MG63 (cell line): ENCODE data around the gene ADCY9. TPM values are rescaled to one million over a fixed set of nuclear protein-coding genes. Genes with fewer than 3 reads are reported as not detected.

ENCODE experiments used
- DNase-seq: peaks from one replicate; pipeline ENCODE4 v3.0.0-alpha.2; 2020
- H3K27me3 ChIP-seq: fragments of 250-450 bp; sonication (Bioruptor Pico); 2 replicates; pipeline ENCODE4 v1.5.1; 2020; ENCODE audit warnings: mild to moderate bottlenecking, moderate library complexity
- H3K36me3 ChIP-seq: fragments of 250-450 bp; sonication (Bioruptor Pico); 2 replicates; pipeline ENCODE4 v1.5.1; 2020; ENCODE audit warnings: mild to moderate bottlenecking, moderate library complexity
- H3K4me3 ChIP-seq: fragments of 250-450 bp; sonication (Bioruptor Pico); 2 replicates; pipeline ENCODE4 v1.5.1; 2020; ENCODE audit warnings: mild to moderate bottlenecking, moderate library complexity
- H3K9me3 ChIP-seq: fragments of 250-450 bp; sonication (Bioruptor Pico); 2 replicates; pipeline ENCODE4 v1.5.1; 2020; ENCODE audit warnings: mild to moderate bottlenecking, moderate library complexity
- total RNA-seq: library from RNA; depleted of rRNA; stranded (reverse); fragments of >200 nt; shearing (Covaris generic); gene quantifications from 2 replicates; pipeline ENCODE4 v1.2.3, GENCODE V29; 2014; ENCODE audit warnings: low replicate concordance; rRNA removed

ADCY9 gene
- total RNA-seq, 1 experiment from 2014 or later, result 18.4 TPM

DNA sequence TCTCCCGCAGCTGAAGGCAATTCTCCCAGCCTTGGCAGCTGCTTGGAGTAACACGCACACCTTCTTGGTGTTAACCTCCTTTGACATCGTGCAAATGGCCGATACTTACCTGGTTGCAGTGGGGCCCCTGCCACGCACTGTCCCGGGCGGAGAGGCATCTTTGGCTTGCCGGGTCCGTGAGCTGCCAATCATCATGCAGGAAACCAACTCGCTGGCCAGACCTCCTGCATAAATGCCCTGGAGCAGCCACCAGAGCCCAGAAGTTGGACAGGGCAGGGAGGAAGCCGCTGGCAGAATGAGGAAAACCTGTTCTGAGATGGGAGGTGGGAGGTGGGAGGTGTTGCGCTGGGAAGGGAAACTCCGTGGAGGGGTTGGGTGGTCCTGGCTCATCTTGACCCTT lies 194.0 kb downstream of the ADCY9 start:
- Histone ChIP-seq H3K27me3 (no peaks in the 10 kb centered on the region), H3K4me3 (no peak overlapping the region), H3K36me3 (no peaks in the 10 kb centered on the region; the same call in 1 of the 2 replicates), H3K9me3 (peaks cover 8% of the 10 kb centered on the region)
- no peak for DNase-seq

DNA sequence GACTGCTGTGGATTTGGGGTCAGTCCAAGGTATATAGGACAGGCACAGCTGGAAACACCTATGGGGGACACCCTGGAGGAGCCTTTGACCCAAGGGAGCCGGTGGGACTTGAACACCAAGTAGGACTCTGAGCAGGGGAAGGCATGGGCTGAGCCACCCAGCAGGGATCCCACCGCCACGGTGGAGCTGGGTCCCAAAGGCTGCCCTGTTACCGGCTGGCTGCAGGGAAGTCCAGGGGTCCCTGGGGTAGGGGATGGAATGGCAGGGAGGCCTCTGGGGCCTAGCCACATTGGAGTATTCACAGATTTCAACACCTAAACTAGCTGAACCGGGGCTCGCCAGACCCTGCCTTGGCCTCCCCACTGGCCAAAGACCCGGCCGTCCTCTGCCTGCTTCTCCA lies 196.0 kb downstream of the ADCY9 start:
- Histone ChIP-seq H3K9me3 (peaks cover 8% of the 10 kb centered on the region), H3K4me3 (no peak overlapping the region), H3K27me3 (no peaks in the 10 kb centered on the region), H3K36me3 (no peaks in the 10 kb centered on the region; the same call in 1 of the 2 replicates)
- DNase-seq, result no peak

DNA sequence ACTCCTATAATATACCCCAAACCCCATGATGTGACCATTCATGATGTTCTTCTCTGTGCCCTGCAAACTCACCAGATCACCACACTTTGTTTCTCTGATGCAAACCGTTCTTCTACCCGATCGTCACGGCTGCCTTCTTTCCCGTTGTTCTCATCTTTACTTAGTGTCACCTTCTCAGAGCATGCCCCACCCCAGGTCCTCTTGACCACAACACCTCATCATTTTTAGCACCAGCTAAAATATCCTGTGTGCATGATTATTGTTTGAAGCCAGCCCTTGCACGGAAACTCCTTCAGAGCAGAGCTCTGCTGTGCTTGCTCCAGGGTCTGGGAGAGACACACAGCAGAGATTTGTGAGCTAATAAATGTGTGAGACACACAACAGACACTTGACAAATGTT lies 196.8 kb downstream of the ADCY9 start:
- peaks cover 8% of the 10 kb centered on the region for H3K9me3 ChIP-seq
- H3K4me3 ChIP-seq, result no peak overlapping the region
- H3K36me3 ChIP-seq, result no peaks in the 10 kb centered on the region; the same call in 1 of the 2 replicates
- no peaks in the 10 kb centered on the region for H3K27me3 ChIP-seq
- DNase-seq, result no peak

DNA sequence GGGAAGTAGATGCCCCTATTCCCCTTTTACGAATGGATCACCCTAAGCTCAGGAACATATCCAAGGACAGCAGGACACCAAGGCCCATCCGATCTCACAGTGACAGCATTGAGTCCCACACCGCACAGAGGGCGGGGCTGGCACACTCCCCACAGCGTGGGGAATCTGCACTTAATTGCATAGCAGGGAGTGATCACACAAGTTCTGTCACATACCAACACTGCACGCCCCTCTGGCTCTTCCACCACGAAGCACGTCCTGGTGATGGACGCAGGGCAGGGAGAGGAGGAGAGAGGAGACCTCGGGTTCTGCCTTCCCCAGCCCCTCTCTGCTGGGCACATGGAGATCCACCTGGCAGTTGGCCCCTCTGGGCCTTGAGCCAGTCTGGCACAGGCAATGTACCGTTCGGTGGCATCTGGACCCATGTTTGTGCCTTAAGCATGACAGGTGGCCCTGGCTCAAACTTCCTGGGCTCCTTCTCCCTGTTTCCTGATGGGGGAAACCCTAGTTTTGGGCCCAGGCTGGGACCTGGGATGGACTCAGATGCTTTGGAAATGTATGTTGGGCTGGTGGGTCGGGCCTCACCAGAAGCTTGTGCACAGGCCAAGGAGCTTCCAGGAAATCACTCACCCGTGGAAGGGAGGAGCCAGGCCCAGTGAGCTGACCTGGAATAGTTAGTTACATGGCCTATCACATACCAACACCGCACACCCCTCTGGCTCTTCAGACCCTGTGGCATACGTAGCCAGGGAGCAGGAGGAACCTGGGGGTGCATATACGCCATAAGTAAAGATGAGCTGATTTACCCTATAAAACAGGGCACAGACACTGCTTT lies 200.6 kb downstream of the ADCY9 start:
- no peak for DNase-seq
- Histone ChIP-seq H3K36me3 (no peaks in the 10 kb centered on the region), H3K9me3 (peaks cover 8% of the 10 kb centered on the region), H3K27me3 (no peaks in the 10 kb centered on the region), H3K4me3 (no peak overlapping the region)

- no peaks in the 10 kb centered on the region for H3K36me3 ChIP-seq
- H3K9me3 ChIP-seq, result no peaks in the 10 kb centered on the region
- H3K4me3 ChIP-seq, result no peak overlapping the region
- H3K27me3 ChIP-seq, result no peaks in the 10 kb centered on the region
- no peak for DNase-seq
Measured at GRCh38 chr16:3912897-3913296, 203.3 kb downstream of the ADCY9 start.

Other genes starting within 250 kb of the ADCY9 start
- gene CREBBP, start 235.7 kb downstream of the ADCY9 start, total RNA-seq, result 3.7 and 7.0 TPM in 2 replicates
- gene SRL, start 125.6 kb upstream of the ADCY9 start, total RNA-seq, result 0.03 TPM in 1 of 2 replicates, not detected in the other
- gene TFAP4, start 156.6 kb upstream of the ADCY9 start, total RNA-seq, result 28.5 and 42.2 TPM in 2 replicates
- gene GLIS2, start 199.6 kb upstream of the ADCY9 start, total RNA-seq, result 0.22 and 2.1 TPM in 2 replicates
- 84.1 and 105 TPM in 2 replicates for gene PAM16, start 234.9 kb upstream of the ADCY9 start, total RNA-seq